Neutrophil (primary cell): ENCODE data around the gene SKIC8.

ENCODE experiments used
- H3K27ac ChIP-seq: fragments of 200-600 bp; sonication (generic); 2 replicates; pipeline ENCODE4 v1.5.1; 2016; ENCODE audit warnings: mild to moderate bottlenecking, moderate library complexity
- H3K27me3 ChIP-seq: fragments of 200-600 bp; sonication (generic); 2 replicates; pipeline ENCODE4 v1.6.0; 2016; ENCODE audit warnings: mild to moderate bottlenecking
- H3K36me3 ChIP-seq: fragments of 200-600 bp; sonication (generic); 2 replicates; pipeline ENCODE4 v1.5.1; 2017
- H3K4me1 ChIP-seq, 2 experiments: fragments of 200-600 bp in 1 of 2; sonication (generic) in 1 of 2; 1 replicate in 1 of 2; 2 replicates in 1 of 2; pipeline versions ENCODE4 v1.5.1 to v1.6.1; 2013 to 2016; ENCODE audit warnings: low read depth in 1 of 2, low read length in 1 of 2, mild to moderate bottlenecking in 1 of 2, moderate library complexity in 1 of 2; ENCODE audit not compliant: control insufficient read depth in 1 of 2, insufficient read depth in 1 of 2
- H3K4me3 ChIP-seq, 2 experiments: fragments of 200-600 bp in 1 of 2; sonication (generic) in 1 of 2; 1 replicate in 1 of 2; 2 replicates in 1 of 2; pipeline ENCODE4 v1.5.1; 2013 to 2016; ENCODE audit warnings: low read depth in 1 of 2, low read length in 1 of 2, mild to moderate bottlenecking in 1 of 2, moderate library complexity in 1 of 2
- H3K9me3 ChIP-seq: fragments of 200-600 bp; sonication (generic); 2 replicates; pipeline ENCODE4 v1.5.1; 2016
- TF ChIP-seq, protein P1 (sequence below): fragments of 200-600 bp; sonication (generic); IDR thresholded peaks from 2 replicates; pipeline ENCODE4 v1.5.1; 2016; ENCODE audit warnings: antibody characterized with exemption

The SKIC8 gene

DNA sequence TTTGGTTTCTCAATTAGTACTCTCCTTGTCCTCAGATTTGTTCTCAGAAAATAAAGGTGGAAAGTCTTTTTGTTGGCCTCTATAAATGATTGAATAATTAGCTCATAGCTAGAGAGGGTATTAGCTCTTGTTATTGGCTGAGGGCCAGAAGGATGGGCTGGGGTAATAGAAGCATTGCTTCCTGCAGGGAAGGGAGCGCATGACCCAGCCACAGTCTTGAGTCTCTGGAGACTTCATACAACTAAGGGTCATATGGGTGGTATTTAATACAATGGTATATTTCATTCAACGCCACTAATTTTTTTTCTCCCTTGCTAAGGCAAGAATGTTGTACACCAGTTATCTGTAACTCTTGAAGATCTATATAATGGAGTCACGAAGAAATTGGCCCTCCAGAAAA is 26.6 kb downstream of the SKIC8 start:
- Histone ChIP-seq H3K9me3 (no peaks in the 10 kb centered on the region), H3K27ac (no peak overlapping the region), H3K36me3 (peaks cover 14% of the 10 kb centered on the region), H3K4me3 (no peak overlapping the region), H3K4me1 (peaks cover 3 to 6% of the 10 kb centered on the region in 2 experiments), H3K27me3 (no peaks in the 10 kb centered on the region)
- TF ChIP-seq, protein P1, sequence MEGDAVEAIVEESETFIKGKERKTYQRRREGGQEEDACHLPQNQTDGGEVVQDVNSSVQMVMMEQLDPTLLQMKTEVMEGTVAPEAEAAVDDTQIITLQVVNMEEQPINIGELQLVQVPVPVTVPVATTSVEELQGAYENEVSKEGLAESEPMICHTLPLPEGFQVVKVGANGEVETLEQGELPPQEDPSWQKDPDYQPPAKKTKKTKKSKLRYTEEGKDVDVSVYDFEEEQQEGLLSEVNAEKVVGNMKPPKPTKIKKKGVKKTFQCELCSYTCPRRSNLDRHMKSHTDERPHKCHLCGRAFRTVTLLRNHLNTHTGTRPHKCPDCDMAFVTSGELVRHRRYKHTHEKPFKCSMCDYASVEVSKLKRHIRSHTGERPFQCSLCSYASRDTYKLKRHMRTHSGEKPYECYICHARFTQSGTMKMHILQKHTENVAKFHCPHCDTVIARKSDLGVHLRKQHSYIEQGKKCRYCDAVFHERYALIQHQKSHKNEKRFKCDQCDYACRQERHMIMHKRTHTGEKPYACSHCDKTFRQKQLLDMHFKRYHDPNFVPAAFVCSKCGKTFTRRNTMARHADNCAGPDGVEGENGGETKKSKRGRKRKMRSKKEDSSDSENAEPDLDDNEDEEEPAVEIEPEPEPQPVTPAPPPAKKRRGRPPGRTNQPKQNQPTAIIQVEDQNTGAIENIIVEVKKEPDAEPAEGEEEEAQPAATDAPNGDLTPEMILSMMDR: no peak

DNA sequence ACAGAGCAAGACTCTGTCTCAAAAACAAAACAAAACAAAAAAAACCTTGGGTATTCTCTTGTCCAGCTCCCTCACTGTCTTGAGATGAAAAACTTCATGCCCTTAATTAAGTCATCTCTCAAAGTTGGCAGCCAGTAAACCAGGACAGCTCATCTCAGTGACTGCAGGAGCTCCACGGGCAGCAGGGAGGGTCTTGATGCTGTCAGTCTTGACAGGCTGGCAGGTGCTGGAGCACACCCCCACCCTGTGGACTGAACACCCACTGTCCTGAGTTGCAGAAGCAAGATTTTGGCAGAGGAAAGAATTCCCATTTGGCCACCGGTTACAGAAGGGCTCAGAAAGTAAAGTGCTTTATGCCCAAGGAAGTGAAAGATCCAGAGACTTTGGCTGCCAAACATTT is 27.1 kb downstream of the SKIC8 start:
- H3K27me3 ChIP-seq: no peaks in the 10 kb centered on the region
- H3K4me1 ChIP-seq: peaks cover 0 to 2% of the 10 kb centered on the region in 2 experiments
- H3K27ac ChIP-seq: no peak overlapping the region
- H3K36me3 ChIP-seq: peaks cover 14% of the 10 kb centered on the region
- H3K4me3 ChIP-seq: no peak overlapping the region
- TF ChIP-seq, protein P1: no peak
- H3K9me3 ChIP-seq: no peaks in the 10 kb centered on the region

DNA sequence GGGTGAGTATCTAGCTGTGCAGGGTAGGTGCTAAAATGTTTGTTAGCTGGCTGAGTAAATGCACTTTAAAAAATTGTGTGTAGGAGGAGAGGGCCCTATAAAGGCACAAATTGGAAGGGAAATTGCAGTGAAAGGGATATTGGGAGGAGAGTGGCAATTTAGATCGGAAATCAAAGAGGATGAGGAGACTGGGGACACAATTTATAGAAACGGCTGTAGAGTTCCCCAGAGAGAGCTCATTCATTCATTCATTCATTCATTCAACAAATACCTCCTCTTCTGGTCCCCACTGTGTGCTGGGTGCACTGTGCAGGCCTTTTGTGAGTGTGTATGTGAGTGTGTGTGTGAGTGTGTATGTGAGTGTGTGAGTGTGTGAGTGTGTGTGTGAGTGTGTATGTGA is 32.6 kb downstream of the SKIC8 start:
- peaks cover 11% of the 10 kb centered on the region for H3K27me3 ChIP-seq
- peaks cover 10 to 14% of the 10 kb centered on the region in 2 experiments for H3K4me1 ChIP-seq
- no peak overlapping the region for H3K4me3 ChIP-seq
- no peaks in the 10 kb centered on the region for H3K36me3 ChIP-seq
- H3K9me3 ChIP-seq: no peaks in the 10 kb centered on the region
- no peak overlapping the region for H3K27ac ChIP-seq
- TF ChIP-seq, protein P1: no peak

DNA sequence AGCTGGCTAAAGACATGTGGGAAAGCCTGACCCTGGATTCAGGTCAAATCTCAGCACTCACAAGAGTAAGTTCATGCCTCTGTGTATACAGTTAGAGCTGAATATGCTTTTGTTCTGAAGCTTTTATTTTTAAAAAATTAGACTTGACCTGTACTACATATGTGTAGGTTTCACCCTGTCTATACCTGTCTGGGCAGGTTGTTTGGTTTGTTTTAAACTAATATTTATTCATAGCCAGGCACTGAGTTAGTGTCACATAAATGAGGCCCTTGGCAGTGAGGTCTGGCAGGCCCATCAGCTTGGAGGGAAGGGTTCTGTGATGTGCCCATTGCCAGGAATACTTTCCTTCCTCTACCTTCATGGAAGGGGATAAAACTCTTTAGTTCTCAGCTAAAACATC is 33.2 kb downstream of the SKIC8 start:
- Histone ChIP-seq H3K9me3 (no peaks in the 10 kb centered on the region), H3K4me3 (no peak overlapping the region), H3K27me3 (peaks cover 11% of the 10 kb centered on the region), H3K4me1 (peaks cover 10 to 14% of the 10 kb centered on the region in 2 experiments), H3K27ac (no peak overlapping the region), H3K36me3 (no peaks in the 10 kb centered on the region)
- TF ChIP-seq, protein P1: no peak

DNA sequence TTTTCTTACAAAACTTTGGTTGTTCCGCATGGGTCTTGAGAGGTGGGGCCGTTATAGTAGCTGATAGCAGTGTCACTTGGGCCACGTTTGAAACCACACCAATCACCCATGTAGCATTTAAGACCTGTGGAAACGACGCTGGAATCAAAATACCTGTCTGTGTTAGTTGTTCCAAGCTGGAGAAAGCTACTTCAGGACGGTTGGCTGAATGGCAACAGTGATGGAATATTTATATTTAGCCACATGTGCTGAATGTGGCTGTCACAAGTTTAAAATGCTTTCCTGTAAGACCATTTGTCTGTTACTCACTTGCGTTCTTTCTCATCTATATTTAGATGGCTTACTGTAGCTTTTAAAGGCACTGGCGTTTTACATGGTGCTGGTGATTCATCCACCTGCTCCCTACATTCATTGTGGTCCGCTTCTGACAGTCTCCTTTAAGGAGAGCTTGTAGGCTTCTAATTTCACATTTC is 33.6 kb downstream of the SKIC8 start:
- Histone ChIP-seq H3K4me1 (peaks cover 10 to 14% of the 10 kb centered on the region in 2 experiments), H3K27ac (no peak overlapping the region), H3K27me3 (peaks cover 11% of the 10 kb centered on the region), H3K9me3 (no peaks in the 10 kb centered on the region), H3K36me3 (no peaks in the 10 kb centered on the region), H3K4me3 (no peak overlapping the region)
- TF ChIP-seq, protein P1: no peak

DNA sequence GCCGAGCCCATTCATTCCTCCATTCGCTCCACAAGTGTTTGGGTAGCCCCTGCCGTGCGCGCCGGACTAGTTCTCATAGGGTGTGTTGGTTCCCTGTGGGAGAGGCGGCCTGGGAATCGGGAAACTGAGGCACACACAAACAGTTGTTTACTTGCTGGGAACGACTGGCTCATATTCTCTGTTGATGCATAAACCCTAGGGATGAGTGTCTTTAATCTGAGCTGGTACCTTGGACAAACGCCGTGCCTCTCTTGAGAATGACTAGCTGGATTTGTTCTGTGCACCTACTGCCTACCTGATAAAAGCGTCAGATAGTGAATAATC is 34.3 kb downstream of the SKIC8 start:
- Histone ChIP-seq H3K4me3 (peak overlapping the region; percentile 53 to 63), H3K27ac (no peak overlapping the region), H3K9me3 (no peaks in the 10 kb centered on the region), H3K27me3 (peaks cover 11% of the 10 kb centered on the region), H3K4me1 (peaks cover 10 to 14% of the 10 kb centered on the region in 2 experiments), H3K36me3 (no peaks in the 10 kb centered on the region)
- TF ChIP-seq, protein P1: no peak
